CD4-positive, alpha-beta T cell treated with Interleukin-6 at 100 ng/mL for 8 hours (primary cell): ENCODE measurements around the gene AAGAB.
"Not testable (repeated sequence)": the region's sequence is repeated elsewhere in the genome, so short reads cannot be mapped to it uniquely, and the experiment has no call there.

Experiments used
- DNase-seq: peaks from one replicate; pipeline ENCODE4 v3.0.0-alpha.2; 2020; ENCODE audit warnings: mixed read lengths, low spot score

The AAGAB gene

GRCh38 chr15:67171471-67171870 lies 83.0 kb downstream of the AAGAB start:
- no peak for DNase-seq

- no peak for DNase-seq
Measured at GRCh38 chr15:67170143-67170925, 84.1 kb downstream of the AAGAB start.

DNA sequence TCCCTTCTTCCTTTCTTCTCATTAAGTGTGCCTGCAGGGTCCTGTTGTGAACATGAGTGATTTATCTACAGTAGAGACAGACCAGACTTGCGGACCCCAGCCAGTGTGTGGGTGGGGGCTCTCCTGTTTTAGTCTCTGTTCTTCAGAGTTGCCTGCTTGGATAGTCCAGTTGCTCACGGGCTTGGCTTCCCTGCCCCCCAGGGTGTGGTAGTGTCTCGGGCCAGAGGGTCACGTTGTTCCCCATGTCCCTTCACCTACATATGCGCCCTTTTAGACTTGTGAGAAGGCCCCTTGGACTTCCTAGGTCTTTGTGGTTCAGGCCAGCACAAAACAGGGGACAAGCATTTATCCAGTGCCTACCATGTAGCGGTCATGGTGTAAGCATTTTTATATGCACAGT lies 85.8 kb downstream of the AAGAB start:
- no peak for DNase-seq

DNA sequence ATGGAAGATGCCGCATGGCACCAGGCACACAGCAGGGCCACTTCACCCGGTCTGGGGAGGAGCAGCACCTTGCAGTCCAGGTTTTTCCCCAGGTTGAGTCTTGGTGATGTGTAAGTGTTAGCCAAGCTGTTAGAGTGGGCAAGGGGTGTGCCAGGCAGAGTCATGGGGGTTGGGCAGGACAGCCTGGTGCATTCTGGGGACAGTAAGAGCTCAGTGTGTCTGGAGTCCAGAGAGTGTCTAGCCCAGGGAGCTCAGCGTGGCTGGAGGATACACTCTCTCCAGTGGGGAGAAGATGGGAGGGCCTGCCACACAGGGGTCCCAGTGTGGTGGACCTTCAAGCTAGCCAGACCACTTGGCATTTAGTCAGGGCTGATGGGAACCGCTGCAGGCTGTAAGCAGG lies 87.4 kb downstream of the AAGAB start:
- no peak for DNase-seq

- no peak for DNase-seq
Measured at GRCh38 chr15:67166280-67167009, 88.0 kb downstream of the AAGAB start.

DNA sequence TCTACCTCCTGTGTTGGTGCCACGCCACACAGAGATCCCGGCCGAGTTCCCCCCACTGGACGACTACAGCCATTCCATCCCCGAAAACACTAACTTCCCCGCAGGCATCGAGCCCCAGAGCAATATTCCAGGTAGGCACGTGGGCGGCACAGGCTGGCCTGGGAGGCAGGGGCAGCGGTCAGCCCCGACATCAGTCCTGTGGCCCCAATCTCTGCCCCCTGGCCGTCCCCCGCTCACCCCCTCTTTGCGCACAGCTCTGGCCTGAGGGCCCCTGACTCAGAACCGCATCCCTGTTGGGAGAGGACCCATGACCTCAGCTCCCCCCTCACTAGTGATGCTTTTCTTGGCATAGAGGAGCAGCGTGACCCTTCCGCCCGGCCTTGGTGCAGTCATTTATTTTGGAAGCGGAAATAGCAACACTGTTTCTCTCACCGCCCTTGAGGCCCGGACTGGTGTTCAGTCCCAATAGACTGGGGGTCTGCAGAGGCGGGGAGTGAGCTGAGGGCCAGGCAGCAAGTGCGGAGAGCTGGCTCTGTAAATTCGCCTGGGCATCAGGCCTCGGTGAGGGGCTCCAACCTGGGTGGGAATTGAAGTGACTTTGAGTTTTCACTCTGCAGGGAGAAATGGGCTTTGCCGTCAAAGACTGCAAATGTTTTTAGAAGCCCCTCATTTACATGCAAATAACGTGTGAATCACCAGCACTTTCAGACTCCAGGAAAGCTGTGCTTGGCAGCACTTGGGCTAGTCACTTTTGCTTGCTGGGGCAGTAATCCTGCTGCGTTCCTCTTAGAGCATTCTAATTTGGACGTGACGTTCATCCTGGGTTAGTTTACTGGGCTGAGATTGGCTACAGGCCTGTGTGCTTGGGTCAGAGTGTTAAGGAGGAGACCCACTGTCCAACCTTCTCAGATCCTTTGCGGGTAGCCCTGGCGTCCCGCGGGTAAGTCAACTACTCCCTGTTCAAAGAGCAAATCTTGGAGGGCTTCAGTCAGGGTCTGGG lies 88.9 kb downstream of the AAGAB start:
- DNase-seq: no peak

- DNase-seq: no peak
Measured at GRCh38 chr15:67164811-67165253, 89.6 kb downstream of the AAGAB start.

GRCh38 chr15:67164401-67164791 lies 90.1 kb downstream of the AAGAB start:
- DNase-seq: no peak

DNA sequence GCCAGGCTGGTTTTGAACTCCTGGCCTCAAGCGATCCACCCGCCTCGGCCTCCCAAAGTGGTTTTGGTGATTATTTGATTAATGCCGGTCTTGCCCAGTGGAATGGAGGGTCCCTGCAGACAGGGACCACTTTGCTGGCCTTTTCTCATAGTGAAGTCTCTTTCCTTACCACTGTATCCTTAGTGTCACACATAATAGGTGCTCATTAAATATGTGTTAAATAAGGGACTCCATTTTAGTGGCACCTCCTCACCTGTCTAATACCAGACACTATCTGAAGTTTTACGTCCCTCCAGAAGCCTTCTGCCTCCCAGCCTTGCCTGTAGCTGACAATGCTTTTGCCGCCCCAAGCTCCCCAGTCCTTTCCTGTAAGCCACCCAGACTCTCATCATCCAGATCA lies 91.3 kb downstream of the AAGAB start:
- no peak for DNase-seq

DNA sequence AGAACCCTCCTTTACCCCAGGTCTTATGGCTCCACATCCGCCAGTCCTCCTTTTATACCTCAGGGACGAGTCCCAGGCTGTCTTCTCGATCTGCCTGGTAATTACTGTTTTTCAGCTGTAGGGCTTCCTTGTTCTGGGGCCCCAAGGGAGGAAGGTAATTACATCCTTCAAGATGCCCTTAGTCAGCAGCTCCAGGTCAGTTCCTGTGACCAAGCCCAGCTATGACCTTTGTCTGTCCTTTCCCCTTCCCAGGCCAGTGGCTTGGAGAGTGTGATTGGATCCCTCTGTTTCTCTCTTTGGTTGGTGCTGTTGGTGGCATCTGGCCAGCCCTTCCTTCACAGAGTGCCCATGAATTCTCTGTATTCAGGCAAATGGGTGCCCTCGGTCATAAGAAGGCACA lies 92.6 kb downstream of the AAGAB start:
- no peak for DNase-seq

- DNase-seq: no peak
Measured at GRCh38 chr15:67161412-67161811, 93.0 kb downstream of the AAGAB start.

DNA sequence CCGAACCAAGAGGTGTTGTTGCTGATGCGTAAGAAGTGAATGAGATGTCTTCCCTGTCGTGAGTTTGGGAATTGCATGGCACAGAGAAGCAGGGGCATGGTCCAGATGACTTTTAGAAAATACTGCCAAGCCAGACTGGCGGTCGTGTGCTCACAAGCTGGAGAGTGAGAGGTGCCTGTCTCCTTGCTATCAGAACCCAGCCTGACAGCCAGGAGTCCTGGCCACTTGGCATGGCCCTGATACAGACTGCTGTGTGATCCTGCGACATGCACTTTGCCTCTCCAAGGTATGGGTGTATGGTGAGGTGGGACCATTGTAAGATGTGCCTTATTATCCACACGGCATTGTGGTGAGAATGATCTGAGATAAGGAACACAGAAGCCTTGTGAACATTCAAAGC lies 96.1 kb downstream of the AAGAB start:
- DNase-seq: no peak

DNA sequence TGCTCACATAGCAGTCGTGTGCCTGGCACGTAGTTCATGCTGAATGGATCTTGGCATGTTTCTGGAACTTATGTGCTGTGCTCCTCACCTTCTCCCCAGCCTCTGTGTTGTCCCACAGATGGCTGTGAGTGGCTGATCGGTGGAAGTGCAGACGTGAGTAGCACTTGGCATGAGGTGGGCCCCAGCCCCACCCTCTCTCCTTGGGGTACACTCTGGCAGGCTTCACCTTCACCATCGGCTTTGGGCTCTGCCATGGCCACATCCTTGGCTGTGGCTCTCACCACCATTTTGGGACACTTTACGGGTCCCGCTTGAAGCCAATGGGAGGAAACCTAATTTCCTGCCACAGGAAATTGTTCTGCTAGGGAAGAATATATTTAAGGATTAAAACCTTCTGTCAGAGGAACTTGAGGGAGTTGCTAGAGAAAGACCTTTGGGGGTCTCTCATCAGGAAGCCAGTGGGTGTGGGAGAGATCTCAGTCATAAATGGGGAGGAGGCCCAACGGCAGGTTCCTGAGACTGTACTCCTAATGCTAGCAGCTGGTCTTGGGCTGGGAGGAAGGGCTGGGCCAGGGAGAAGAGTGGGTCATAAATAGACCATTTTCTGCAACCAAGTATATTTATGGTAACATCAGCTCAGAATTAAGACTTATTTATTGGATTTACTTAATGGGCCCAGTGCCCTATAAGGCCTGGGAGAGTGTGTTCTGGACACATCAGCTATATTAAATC lies 96.8 kb downstream of the AAGAB start:
- no peak for DNase-seq

GRCh38 chr15:67156834-67157233 lies 97.6 kb downstream of the AAGAB start:
- DNase-seq: no peak

GRCh38 chr15:67156426-67156825 lies 98.0 kb downstream of the AAGAB start:
- no peak for DNase-seq

DNA sequence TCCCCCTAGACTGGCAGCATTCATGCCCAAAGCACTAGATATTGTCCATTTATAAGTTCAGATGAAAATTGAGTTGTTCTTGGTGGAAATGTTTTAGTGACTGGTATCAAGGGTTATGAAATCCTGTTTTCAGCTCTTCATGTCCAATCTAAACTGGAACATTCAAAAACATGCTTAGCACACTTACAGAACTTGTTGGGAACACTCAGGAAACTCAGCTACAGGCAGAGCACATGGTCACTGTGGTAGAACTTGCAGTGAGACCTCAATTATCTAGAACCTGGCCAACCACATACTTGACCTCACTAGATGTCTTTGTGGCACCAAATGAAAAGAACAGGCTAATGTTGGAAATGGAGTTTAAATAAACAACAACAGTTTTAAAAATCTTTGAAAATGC lies 100.2 kb downstream of the AAGAB start:
- no peak for DNase-seq

DNA sequence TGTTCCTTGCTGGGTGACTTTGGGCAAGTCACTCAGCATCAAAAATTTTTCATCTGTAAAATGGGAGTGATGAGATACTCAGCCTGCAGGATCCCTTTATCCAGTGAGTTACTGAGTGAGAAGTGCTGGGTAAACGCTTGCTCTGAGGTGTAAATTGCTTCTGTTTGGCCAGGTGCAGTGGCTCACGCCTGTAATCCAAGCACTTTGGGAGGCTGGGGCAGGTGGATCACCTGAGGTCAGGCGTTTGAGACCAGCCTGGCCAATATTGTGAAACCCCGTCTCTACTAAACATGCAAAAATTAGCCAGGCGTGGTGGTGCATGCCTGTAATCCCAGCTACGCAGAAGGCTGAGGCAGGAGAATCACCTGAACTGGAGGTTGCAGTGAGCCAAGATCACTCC lies 101.4 kb downstream of the AAGAB start:
- DNase-seq: not testable (repeated sequence)

GRCh38 chr15:67152429-67152828 lies 102.0 kb downstream of the AAGAB start:
- no peak for DNase-seq
